Glutamatergic neuron (in vitro differentiated cells): Measurements from ENCODE around the gene FBXL13. TPM values are rescaled to one million over a fixed set of nuclear protein-coding genes. Genes with fewer than 3 reads are reported as not detected.

Experiments
- DNase-seq: peaks from one replicate; pipeline ENCODE4 v3.0.0; 2022
- H3K27ac Mint-ChIP-seq: one replicate; pipeline ENCODE4 v1.8.0; 2020; ENCODE audit warnings: mild to moderate bottlenecking, mixed read lengths, inconsistent platforms; ENCODE audit not compliant: unreplicated experiment
- H3K27me3 Mint-ChIP-seq: one replicate; pipeline ENCODE4 v1.8.0; 2020; ENCODE audit warnings: mild to moderate bottlenecking, moderate library complexity, mixed read lengths, inconsistent platforms; ENCODE audit not compliant: unreplicated experiment
- H3K36me3 Mint-ChIP-seq: one replicate; pipeline ENCODE4 v1.8.0; 2020; ENCODE audit warnings: mild to moderate bottlenecking, mixed read lengths, inconsistent platforms; ENCODE audit not compliant: unreplicated experiment
- H3K4me1 Mint-ChIP-seq: one replicate; pipeline ENCODE4 v1.8.0; 2020; ENCODE audit warnings: mild to moderate bottlenecking, low read depth, mixed read lengths, inconsistent platforms; ENCODE audit not compliant: unreplicated experiment
- H3K4me3 Mint-ChIP-seq: one replicate; pipeline ENCODE4 v1.8.0; 2020; ENCODE audit warnings: mild to moderate bottlenecking, mixed read lengths, inconsistent platforms; ENCODE audit not compliant: unreplicated experiment
- H3K9me3 Mint-ChIP-seq: one replicate; pipeline ENCODE4 v1.8.0; 2020; ENCODE audit warnings: mild to moderate bottlenecking, moderate library complexity, mixed read lengths, inconsistent platforms; ENCODE audit not compliant: unreplicated experiment
- total RNA-seq: library from RNA; stranded (reverse); fragmentation: NEBNext Ultra II Directional; extraction: Animal tissue kit (Norgen Biotek cat#: 25700); gene quantifications from one replicate; pipeline ENCODE4 v1.2.1, GENCODE V29; 2021; ENCODE audit not compliant: unreplicated experiment
- TF ChIP-seq, protein P1 (sequence below): fragments of 200-600 bp; sonication (generic); IDR thresholded peaks from one replicate; pipeline ENCODE4 v1.5.0; 2021; ENCODE audit not compliant: partially characterized antibody, unreplicated experiment

FBXL13 gene
- total RNA-seq, 1 donor from 2014 or later = 1.1 TPM

DNA sequence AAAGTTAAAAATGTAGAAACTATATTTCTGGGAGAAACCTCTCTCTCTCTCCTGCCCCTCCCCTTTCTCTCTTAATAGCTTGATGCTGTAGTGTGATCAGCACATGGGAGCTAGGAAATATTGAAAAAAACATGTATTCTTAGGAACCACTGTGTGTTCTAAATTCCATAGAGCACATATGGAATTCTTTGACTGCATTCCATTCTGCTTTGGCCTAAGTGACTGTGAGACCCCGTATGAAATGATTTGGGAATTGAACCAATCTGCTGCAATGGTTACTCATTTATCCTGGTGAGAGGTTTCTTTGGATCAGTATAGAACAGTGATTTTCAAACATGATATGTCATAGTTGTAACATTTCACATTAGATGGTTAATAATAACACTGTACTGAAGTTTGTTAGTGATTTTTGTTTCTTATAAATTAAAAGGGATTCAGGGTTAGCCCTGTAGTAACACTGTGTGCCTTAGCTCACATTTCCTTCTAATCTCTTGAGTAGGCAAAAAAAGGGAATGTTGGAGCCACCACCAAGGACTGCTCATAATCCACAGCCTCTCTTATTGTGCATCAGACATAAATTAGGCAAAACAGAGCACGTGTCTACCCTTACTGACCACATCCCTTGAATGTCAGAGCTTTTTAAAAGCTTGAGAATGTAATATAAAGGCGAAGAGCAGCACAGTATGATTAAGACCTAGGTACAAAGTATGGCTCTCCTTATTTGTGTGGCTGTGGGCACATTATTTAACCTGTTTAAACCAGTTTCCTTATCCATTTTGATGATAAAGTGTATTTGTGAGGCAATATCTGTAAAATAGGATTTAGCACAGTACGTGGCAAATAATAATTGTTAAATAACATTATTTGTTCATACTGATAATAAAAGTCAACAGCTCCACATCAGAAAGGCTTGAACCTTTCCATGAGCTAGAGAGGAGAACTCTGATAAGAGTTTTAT is 256.7 kb downstream of the FBXL13 start:
- peaks cover 1% of the 10 kb centered on the region for H3K27me3 Mint-ChIP-seq
- H3K36me3 Mint-ChIP-seq = no peaks in the 10 kb centered on the region
- peaks cover 4% of the 10 kb centered on the region for H3K4me1 Mint-ChIP-seq
- H3K9me3 Mint-ChIP-seq = peaks cover 3% of the 10 kb centered on the region
- no peak for DNase-seq
- no peak overlapping the region for H3K27ac Mint-ChIP-seq
- H3K4me3 Mint-ChIP-seq = no peak overlapping the region
- TF ChIP-seq, protein P1, sequence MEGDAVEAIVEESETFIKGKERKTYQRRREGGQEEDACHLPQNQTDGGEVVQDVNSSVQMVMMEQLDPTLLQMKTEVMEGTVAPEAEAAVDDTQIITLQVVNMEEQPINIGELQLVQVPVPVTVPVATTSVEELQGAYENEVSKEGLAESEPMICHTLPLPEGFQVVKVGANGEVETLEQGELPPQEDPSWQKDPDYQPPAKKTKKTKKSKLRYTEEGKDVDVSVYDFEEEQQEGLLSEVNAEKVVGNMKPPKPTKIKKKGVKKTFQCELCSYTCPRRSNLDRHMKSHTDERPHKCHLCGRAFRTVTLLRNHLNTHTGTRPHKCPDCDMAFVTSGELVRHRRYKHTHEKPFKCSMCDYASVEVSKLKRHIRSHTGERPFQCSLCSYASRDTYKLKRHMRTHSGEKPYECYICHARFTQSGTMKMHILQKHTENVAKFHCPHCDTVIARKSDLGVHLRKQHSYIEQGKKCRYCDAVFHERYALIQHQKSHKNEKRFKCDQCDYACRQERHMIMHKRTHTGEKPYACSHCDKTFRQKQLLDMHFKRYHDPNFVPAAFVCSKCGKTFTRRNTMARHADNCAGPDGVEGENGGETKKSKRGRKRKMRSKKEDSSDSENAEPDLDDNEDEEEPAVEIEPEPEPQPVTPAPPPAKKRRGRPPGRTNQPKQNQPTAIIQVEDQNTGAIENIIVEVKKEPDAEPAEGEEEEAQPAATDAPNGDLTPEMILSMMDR = no peak

DNA sequence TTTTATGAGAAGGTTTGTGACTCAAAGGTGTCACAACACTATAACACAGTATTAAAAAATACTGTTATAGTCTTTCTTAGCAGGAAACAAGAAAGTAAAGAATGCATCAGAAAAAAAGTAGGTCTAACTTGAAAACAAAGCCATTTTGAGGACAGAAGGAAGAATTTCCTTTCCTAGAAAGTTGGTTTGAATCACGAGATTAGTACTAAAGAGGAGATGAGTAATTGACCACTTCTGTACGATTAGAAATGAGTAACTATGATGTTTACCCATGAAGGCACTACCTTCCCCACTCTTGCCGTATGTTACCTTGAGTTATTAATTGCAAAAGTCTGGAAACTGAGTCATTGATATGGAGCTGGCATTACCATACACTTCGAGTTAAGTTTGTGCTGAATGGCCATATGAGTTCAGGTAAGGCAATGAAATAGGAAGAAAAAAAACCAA is 260.5 kb downstream of the FBXL13 start:
- Mint-ChIP-seq H3K36me3 (no peaks in the 10 kb centered on the region), H3K27me3 (peaks cover 1% of the 10 kb centered on the region), H3K4me3 (no peak overlapping the region), H3K9me3 (peaks cover 1% of the 10 kb centered on the region), H3K4me1 (peaks cover 4% of the 10 kb centered on the region), H3K27ac (no peak overlapping the region)
- TF ChIP-seq, protein P1 = no peak
- DNase-seq = no peak

DNA sequence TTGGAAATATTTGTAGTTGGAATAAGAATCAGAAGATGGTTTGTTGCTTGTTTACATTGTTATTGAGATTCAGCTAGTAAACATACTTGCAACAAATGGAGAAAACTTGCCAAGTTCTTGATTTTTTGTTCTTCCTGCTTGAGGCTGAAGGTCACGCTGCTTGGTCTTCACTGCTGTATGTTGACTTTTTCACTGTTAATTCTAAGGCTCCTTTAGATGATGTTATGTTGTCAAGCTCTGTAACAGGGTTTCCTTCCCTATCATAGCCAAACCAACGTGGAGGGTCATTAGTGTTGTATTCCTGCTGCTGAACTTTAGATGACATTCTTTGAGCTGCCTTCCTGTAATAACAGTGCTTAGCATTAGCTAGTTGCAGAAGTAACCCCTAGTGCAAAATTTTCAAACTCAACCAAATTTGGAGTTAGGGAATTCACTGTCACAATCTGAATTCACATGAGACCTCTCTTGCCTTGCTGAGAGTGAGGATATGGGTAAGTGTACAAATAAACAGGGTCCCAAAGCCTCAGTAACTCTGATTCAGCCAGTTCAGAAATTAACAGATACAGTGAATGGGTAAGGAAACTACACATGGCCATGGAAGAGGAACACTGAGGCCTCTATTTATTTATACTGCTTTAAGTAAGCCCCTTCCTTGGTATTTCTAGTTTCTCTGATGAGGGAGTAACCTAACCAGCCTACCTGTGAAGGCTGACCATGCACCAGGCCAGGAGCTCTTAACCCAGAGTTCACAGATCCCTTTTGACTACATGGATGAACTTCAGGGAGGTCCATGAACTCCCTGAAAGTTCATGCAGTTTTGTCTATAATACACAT is 261.2 kb downstream of the FBXL13 start:
- Mint-ChIP-seq H3K9me3 (peaks cover 1% of the 10 kb centered on the region), H3K4me3 (no peak overlapping the region), H3K36me3 (no peaks in the 10 kb centered on the region), H3K27me3 (peaks cover 1% of the 10 kb centered on the region), H3K27ac (no peak overlapping the region), H3K4me1 (no peaks in the 10 kb centered on the region)
- TF ChIP-seq, protein P1 = no peak
- no peak for DNase-seq

DNA sequence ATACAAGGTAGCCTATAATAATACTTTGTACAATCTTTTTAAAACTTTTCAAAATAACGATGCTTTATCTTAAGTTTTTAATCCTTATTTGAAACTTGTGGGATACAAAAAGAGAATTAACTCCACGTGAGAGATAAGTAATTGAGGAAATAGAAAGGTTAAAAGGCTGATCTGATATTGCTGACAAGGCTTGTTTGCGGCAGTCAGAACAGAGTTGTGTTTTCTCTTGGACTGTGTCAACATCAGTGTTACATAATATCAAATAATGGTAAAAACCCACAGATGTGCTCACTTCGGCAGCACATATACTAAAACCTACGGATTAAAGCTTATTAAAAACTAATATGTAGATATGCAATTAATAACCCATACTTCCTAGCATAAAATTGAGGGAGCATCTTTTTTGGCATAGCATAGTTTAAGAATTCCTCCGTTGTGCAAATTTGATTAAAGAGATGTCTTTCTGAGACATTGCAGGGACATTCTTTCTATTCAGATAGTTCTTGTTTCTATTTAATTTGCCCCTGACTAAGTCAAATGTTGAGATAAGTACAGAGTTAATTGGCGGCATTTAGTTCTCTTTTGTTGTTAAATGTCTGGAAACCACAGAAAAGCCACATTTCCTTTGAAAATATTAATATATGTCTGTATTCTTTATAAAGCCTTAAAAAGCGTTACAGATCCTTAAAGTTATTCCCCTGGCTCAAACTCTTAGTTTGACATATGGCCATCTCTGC is 262.5 kb downstream of the FBXL13 start:
- no peak overlapping the region for H3K27ac Mint-ChIP-seq
- H3K9me3 Mint-ChIP-seq = peaks cover 1% of the 10 kb centered on the region
- H3K36me3 Mint-ChIP-seq = no peaks in the 10 kb centered on the region

More for the DNA sequence above, 262.5 kb downstream of the FBXL13 start:
- peaks cover 1% of the 10 kb centered on the region for H3K27me3 Mint-ChIP-seq
- no peak overlapping the region for H3K4me3 Mint-ChIP-seq
- no peak for DNase-seq
- TF ChIP-seq, protein P1 = no peak
- H3K4me1 Mint-ChIP-seq = no peaks in the 10 kb centered on the region
